Progenitor cell of endocrine pancreas (in vitro differentiated cells): Measurements from ENCODE around the gene GDI1. TPM values are rescaled to one million over a fixed set of nuclear protein-coding genes. Genes with fewer than 3 reads are reported as not detected.

ENCODE experiments used
- DNase-seq: peaks from one replicate; pipeline ENCODE4 v3.0.0; 2021; ENCODE audit warnings: low spot score; ENCODE audit not compliant: unreplicated experiment
- H3K27ac Mint-ChIP-seq: 2 replicates; pipeline ENCODE4 v1.8.0; 2021; ENCODE audit warnings: mild to moderate bottlenecking, moderate library complexity, mixed read lengths
- H3K27me3 Mint-ChIP-seq: 2 replicates; pipeline ENCODE4 v1.8.0; 2021; ENCODE audit warnings: mixed read lengths
- H3K36me3 Mint-ChIP-seq: 2 replicates; pipeline ENCODE4 v1.8.0; 2022; ENCODE audit warnings: mixed read lengths; ENCODE audit not compliant: insufficient read depth
- H3K4me1 Mint-ChIP-seq: 2 replicates; pipeline ENCODE4 v1.8.0; 2021; ENCODE audit warnings: low read depth, mixed read lengths
- H3K4me3 Mint-ChIP-seq: 2 replicates; pipeline ENCODE4 v1.8.0; 2021; ENCODE audit warnings: low read depth, mild to moderate bottlenecking, moderate library complexity, mixed read lengths
- H3K9me3 Mint-ChIP-seq: 2 replicates; pipeline ENCODE4 v1.8.0; 2021; ENCODE audit warnings: low read depth, mixed read lengths
- total RNA-seq: library from RNA; stranded (reverse); gene quantifications from 2 replicates; pipeline ENCODE4 v1.2.1, GENCODE V29; 2021
- TF ChIP-seq, protein P1 (sequence below): fragments of 200-600 bp; sonication (generic); IDR thresholded peaks from one replicate; pipeline ENCODE4 v1.5.0; 2021; ENCODE audit warnings: antibody characterized with exemption, mild to moderate bottlenecking; ENCODE audit not compliant: unreplicated experiment

The GDI1 gene
- total RNA-seq, 1 donor from 2014 or later = 151 TPM

DNA sequence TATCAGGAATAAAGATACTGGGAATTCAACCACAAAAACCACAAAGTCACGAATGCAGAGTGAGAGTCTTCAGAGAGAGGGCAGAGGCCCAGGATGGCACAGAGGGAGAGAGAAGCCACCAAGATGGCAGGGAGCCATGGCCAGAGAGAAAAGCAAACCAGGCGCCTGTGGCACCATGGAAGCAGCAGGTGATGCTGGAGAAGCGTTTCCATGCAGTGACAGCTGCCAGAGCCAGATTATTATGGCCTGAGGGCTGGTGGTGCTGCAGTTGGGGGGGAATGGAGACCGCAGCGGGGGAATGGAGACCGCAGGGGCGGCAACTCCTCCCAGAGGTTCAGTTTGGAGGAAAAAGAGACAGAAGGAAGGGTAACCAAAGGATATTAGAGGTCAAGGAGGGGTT, 19.8 kb upstream of the GDI1 start:
- H3K4me1 Mint-ChIP-seq = no peaks in the 10 kb centered on the region
- H3K9me3 Mint-ChIP-seq = no peaks in the 10 kb centered on the region
- no peak overlapping the region for H3K4me3 Mint-ChIP-seq
- H3K36me3 Mint-ChIP-seq = peaks cover 5% of the 10 kb centered on the region
- DNase-seq = no peak
- H3K27ac Mint-ChIP-seq = no peak overlapping the region
- no peaks in the 10 kb centered on the region for H3K27me3 Mint-ChIP-seq
- TF ChIP-seq, protein P1, sequence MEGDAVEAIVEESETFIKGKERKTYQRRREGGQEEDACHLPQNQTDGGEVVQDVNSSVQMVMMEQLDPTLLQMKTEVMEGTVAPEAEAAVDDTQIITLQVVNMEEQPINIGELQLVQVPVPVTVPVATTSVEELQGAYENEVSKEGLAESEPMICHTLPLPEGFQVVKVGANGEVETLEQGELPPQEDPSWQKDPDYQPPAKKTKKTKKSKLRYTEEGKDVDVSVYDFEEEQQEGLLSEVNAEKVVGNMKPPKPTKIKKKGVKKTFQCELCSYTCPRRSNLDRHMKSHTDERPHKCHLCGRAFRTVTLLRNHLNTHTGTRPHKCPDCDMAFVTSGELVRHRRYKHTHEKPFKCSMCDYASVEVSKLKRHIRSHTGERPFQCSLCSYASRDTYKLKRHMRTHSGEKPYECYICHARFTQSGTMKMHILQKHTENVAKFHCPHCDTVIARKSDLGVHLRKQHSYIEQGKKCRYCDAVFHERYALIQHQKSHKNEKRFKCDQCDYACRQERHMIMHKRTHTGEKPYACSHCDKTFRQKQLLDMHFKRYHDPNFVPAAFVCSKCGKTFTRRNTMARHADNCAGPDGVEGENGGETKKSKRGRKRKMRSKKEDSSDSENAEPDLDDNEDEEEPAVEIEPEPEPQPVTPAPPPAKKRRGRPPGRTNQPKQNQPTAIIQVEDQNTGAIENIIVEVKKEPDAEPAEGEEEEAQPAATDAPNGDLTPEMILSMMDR = no peak

DNA sequence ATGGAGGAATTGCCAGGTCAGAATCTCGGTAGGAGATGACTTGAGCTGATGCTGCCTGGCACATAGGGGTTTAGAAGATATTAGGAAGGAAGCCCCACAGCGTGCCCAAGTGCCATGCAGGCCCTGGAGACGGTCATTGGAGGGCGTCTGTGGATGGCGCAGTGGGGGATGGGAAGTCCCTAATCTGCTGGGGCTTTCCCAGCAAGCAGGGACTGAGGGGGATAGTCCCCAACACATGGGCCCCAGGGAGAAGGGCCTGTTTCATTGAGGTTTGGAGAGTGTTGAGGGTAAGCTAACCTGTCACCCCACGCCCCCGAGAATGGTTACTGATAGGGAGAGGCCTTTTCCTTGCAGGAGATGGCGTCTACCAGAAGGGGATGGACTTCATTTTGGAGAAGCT, 17.8 kb upstream of the GDI1 start:
- Mint-ChIP-seq H3K9me3 (no peaks in the 10 kb centered on the region), H3K36me3 (peaks cover 2% of the 10 kb centered on the region), H3K4me1 (no peaks in the 10 kb centered on the region), H3K27me3 (no peaks in the 10 kb centered on the region), H3K27ac (no peak overlapping the region), H3K4me3 (no peak overlapping the region)
- no peak for DNase-seq
- TF ChIP-seq, protein P1 = no peak

DNA sequence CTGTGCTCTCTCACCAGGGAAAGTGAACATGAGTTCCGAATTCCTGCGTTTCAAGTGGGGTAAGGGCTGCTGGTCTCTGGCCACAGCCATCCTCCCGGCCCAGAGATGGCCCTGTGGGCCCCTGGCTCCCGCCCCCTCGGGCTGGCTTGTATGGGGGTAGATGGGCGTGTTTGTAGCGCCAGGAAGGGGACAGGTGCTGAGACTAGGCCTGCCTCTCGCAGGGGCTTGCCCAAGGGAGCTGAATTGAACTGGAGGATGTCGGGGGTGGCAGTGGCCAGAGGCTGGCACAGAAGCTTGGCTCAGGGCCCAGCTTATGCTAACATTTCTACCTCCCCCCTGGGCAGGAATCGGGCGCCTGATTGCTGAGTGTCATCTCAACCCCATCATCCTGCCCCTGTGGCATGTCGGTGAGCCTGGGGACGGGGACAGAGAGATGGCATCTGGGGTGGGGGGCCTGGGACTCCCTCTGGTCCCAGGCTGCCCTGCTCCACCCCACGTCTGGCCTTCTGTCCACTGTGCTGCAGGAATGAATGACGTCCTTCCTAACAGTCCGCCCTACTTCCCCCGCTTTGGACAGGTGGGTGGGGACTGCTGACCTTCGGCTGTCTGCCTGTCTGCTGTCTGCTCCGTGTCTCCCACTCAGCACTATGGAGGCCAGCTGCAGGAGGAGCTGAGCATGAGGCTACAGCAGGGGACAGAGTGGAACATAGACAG, 17.1 kb upstream of the GDI1 start:
- Mint-ChIP-seq H3K27ac (no peak overlapping the region), H3K4me1 (no peaks in the 10 kb centered on the region), H3K36me3 (peaks cover 2% of the 10 kb centered on the region), H3K4me3 (no peak overlapping the region), H3K27me3 (no peaks in the 10 kb centered on the region), H3K9me3 (peaks cover 3% of the 10 kb centered on the region)
- no peak for DNase-seq
- TF ChIP-seq, protein P1 = no peak

DNA sequence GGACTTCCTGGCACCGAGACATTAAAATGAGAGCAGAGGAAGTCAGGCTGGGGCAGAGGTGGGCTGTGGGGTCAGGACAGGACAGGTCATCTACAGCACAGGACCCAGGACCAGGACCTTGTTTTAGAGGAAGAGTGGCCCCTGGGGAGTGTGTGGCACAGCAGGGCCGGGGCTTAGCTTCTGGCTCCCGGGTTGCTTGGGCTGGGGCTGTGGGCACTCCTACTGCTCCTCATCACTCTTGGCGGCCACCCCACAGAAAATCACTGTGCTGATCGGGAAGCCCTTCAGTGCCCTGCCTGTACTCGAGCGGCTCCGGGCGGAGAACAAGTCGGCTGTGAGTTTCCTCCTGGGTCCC, 16.6 kb upstream of the GDI1 start:
- Mint-ChIP-seq H3K4me3 (no peak overlapping the region), H3K36me3 (no peaks in the 10 kb centered on the region), H3K9me3 (peaks cover 3% of the 10 kb centered on the region), H3K27ac (no peak overlapping the region), H3K27me3 (no peaks in the 10 kb centered on the region), H3K4me1 (no peaks in the 10 kb centered on the region)
- no peak for DNase-seq
- TF ChIP-seq, protein P1 = no peak

DNA sequence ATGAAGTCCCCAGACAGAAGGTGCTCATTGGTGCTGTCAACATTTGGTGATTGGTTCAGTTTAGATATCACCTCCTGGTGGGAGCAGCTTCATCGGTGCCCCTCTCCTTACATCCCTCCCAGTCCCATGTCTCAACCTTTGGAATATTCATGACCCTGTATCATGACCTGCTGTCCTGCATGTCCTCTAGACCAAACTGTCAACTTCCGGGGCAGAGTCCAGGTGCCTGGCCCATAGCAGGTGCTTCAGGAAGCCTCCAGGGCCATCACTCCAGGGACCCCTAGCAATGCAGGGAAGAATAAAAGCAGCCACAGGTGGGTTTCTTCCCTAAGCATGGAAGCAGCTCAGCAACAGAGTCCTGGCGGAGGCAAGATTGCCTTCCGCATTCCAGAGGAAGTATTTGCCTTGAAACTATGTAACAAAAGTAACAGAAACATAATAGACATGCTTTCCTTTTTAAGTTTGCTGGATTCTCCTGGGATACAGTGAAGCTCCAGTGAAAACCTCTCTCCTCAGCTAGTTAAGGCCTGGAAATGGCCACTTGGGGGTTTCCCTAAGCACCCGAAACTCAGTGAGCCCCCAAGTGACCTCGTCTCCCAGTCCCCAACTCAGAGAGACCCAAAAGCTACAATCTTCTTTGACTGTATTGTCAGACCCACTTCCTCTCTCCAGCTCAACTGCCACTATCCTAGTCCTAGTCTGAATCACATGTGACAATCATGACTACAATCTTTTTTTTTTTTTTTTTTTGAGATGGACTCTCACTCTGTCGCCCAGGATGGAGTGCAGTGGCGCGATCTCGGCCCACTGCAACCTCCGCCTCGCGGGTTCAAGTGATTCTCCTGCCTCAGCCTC, 9.8 kb upstream of the GDI1 start:
- no peak for DNase-seq
- Mint-ChIP-seq H3K36me3 (peaks cover 6% of the 10 kb centered on the region), H3K4me1 (peaks cover 16% of the 10 kb centered on the region), H3K27ac (no peak overlapping the region), H3K27me3 (no peaks in the 10 kb centered on the region), H3K9me3 (peaks cover 12% of the 10 kb centered on the region), H3K4me3 (no peak overlapping the region)
- TF ChIP-seq, protein P1 = no peak
